Esophagus squamous epithelium (tissue), 4 donors: ENCODE results near the gene ZNF136.

ENCODE experiments used
- CTCF ChIP-seq, 6 experiments: fragments of 450-650 bp in 4 of 6; fragments of 200-600 bp in 2 of 6; sonication (generic) in 2 of 6; IDR thresholded peaks; one replicate each; pipeline ENCODE4 v1.5.1; 2016 to 2019; ENCODE audit warnings: antibody characterized with exemption in 6 of 6, mild to moderate bottlenecking in 4 of 6, moderate library complexity in 4 of 6
- POLR2A ChIP-seq, 4 donors: fragments of 450-650 bp; IDR thresholded peaks; one replicate each; pipeline ENCODE4 v1.6.1; 2017; ENCODE audit warnings: antibody characterized with exemption in 4 of 4, mild to moderate bottlenecking in 4 of 4, moderate library complexity in 3 of 4

DNA sequence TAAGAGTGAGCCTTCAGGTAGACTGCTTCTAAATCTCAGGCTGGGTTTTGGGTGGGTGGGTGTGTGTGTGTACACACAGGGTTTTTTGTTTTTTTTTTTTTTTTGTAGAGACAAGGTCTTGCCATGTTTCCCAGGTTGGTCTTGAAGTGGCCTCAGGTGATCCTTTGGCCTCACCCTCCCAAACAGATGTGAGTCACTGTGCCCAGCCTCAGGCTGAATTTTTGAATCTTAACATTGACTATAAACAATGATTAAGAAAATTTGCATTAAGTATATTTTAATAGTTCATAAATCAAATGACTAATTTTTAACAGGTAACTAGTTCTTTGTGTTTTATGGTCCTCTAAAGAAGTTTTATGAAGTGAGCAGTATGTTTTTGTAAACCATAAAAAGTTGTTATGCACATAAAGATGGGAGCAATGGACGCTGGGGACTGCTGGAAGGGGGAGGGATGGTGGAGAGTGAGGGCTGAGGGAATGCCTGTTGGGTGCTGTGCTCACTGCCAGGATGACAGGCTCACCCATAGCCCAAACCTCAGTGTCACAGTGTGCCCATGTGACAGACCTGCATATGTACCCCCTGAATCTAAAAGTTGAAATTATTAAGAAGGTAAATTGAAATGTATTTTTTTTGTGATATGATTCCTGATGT, 60.2 kb downstream of the ZNF136 start:
- TF ChIP-seq CTCF (IDR thresholded peaks at IDR 0.05) (no peak), POLR2A (IDR thresholded peaks at IDR 0.05) (no peak)
